Ascending aorta (tissue), 2 donors: ENCODE measurements around the gene ABCC10. TPM values are rescaled to one million over a fixed set of nuclear protein-coding genes. Genes with fewer than 3 reads are reported as not detected.

Experiments
- DNase-seq, 2 donors: peaks; one replicate each; pipeline ENCODE4 v3.0.0-alpha.2; 2019; ENCODE audit warnings: low spot score in 2 of 2
- H3K27ac ChIP-seq, 2 donors: fragments of 200-600 bp; sonication (generic); one replicate each; pipeline ENCODE4 v1.5.1; 2016 to 2017; ENCODE audit warnings: mild to moderate bottlenecking in 1 of 2
- H3K27me3 ChIP-seq: fragments of 200-600 bp; sonication (generic); one replicate; pipeline ENCODE4 v1.5.1; 2017
- H3K36me3 ChIP-seq, 2 donors: fragments of 200-600 bp; sonication (generic); one replicate each; pipeline ENCODE4 v1.5.1; 2016
- H3K4me1 ChIP-seq, 2 donors: fragments of 200-600 bp; sonication (generic); one replicate each; pipeline ENCODE4 v1.5.1; 2016 to 2017; ENCODE audit warnings: mild to moderate bottlenecking in 1 of 2
- H3K4me3 ChIP-seq, 2 donors: fragments of 200-600 bp; sonication (generic); one replicate each; pipeline ENCODE4 v1.5.1; 2016 to 2017; ENCODE audit warnings: mild to moderate bottlenecking in 1 of 2
- H3K9me3 ChIP-seq, 2 donors: fragments of 200-600 bp; sonication (generic); one replicate each; pipeline ENCODE4 v1.5.1; 2016
- intact Hi-C: fragments of 100-400 bp; cut with DNase I; formaldehyde crosslinking; loops from one replicate; pipeline ENCODE4 v1.15.1; 2023
- total RNA-seq: library from RNA; depleted of rRNA; stranded (reverse); fragments of >200 nt; gene quantifications from one replicate; pipeline ENCODE4 v1.1.0, GENCODE V29; 2016
- TF ChIP-seq, protein P1 (sequence below), 3 experiments: fragments of 200-600 bp in 2 of 3; fragments of 450-650 bp in 1 of 3; sonication (generic) in 2 of 3; IDR thresholded peaks; one replicate each; pipeline ENCODE4 v1.5.1; 2016 to 2019; ENCODE audit warnings: antibody characterized with exemption in 3 of 3, mild to moderate bottlenecking in 1 of 3, moderate library complexity in 1 of 3

ABCC10 gene
- total RNA-seq, 1 donor from 2014 or later, result 4.6 TPM

DNA sequence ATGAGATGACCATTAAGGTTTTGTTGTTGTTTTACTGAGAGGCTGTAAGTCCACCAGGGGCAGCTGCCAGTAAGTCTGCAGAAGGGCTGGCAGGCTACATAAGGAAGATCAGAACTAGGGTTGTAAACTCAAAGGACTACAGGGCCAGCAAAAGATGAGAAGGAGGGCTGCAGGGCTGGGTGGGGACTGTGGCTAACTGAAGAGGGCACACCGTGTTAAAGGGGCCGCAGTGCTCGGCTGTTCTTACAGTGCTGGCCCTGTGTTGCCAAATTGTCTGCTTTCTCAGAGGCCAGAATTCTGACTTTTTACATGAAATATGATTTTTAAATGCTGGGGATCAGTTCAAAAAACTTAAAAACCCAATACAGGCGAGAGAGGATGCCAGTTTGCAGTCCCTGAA lies 32.4 kb upstream of the ABCC10 start:
- no peak for DNase-seq
- intact Hi-C loops, result no loop called here
- Histone ChIP-seq H3K27ac (no peak overlapping the region), H3K4me3 (no peak overlapping the region), H3K27me3 (no peaks in the 10 kb centered on the region), H3K36me3 (no peaks in the 10 kb centered on the region), H3K4me1 (no peaks in the 10 kb centered on the region), H3K9me3 (no peaks in the 10 kb centered on the region)
- TF ChIP-seq, protein P1, sequence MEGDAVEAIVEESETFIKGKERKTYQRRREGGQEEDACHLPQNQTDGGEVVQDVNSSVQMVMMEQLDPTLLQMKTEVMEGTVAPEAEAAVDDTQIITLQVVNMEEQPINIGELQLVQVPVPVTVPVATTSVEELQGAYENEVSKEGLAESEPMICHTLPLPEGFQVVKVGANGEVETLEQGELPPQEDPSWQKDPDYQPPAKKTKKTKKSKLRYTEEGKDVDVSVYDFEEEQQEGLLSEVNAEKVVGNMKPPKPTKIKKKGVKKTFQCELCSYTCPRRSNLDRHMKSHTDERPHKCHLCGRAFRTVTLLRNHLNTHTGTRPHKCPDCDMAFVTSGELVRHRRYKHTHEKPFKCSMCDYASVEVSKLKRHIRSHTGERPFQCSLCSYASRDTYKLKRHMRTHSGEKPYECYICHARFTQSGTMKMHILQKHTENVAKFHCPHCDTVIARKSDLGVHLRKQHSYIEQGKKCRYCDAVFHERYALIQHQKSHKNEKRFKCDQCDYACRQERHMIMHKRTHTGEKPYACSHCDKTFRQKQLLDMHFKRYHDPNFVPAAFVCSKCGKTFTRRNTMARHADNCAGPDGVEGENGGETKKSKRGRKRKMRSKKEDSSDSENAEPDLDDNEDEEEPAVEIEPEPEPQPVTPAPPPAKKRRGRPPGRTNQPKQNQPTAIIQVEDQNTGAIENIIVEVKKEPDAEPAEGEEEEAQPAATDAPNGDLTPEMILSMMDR (IDR thresholded peaks at IDR 0.05), result no peak

DNA sequence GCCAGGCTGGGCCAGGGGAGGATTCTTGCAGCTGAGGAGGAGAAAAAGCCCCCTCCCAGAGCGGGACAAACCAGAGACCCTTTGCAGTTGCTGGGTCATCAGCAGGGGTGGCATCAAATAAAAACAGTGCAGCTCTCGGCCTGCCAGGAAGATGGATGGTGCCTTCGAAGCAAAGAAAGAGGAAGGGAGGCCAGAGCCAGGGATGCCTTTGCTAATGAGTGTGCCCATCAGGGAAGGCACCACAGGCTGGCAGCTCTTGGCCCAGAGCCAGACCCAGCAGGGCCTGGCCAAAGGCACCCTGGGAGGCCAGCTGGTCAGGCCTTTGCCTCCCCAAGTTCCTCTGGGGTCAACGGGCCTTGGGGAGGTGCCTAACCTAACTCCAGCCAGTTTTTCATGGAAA lies 31.6 kb upstream of the ABCC10 start:
- intact Hi-C loops, result no loop called here

DNA sequence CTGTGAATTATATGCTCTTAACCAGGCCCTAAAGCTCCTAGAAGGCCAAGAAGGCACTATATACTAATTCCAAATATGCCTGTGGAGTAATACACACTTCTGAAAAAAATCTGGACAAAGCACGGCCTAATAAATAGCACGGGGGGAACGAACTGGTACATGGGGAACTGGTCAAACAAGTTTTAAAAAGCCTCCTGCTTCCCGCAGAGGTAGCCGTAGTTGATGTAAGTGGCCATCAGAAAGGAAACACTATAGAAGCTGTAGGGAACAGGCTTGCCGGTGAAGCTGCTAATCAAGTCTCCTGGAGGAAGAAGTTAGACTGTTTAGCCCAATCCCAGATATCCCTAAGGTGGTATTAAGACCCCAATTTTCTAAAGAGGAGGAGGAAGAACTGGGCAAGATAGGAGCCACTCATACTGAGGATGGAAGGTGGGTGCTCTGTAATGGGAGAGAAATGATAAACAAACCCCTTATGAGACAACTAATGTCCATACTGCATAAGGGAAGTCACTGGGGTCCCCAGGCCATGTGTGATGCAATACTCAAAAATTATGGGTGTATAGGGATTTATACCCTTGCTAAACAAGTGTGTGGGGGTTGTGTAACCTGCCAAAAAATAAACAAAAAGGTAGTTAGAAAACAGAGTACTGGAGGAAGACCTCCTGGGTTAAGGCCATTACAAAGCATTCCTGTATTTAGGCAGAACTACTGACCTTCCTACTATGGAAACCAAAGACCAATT lies 30.8 kb upstream of the ABCC10 start:
- Histone ChIP-seq H3K36me3 (no peaks in the 10 kb centered on the region), H3K27me3 (no peaks in the 10 kb centered on the region), H3K4me3 (no peak overlapping the region), H3K4me1 (no peaks in the 10 kb centered on the region), H3K9me3 (no peaks in the 10 kb centered on the region), H3K27ac (no peak overlapping the region)
- TF ChIP-seq, protein P1 (IDR thresholded peaks at IDR 0.05), result no peak
- no peak for DNase-seq
- intact Hi-C loops, result no loop called here

More for the DNA sequence above, 31.6 kb upstream of the ABCC10 start:
- Histone ChIP-seq H3K27me3 (no peaks in the 10 kb centered on the region), H3K36me3 (no peaks in the 10 kb centered on the region), H3K4me1 (no peaks in the 10 kb centered on the region), H3K9me3 (no peaks in the 10 kb centered on the region), H3K27ac (no peak overlapping the region), H3K4me3 (no peak overlapping the region)
- DNase-seq, result no peak
- TF ChIP-seq, protein P1 (IDR thresholded peaks at IDR 0.05), result no peak

DNA sequence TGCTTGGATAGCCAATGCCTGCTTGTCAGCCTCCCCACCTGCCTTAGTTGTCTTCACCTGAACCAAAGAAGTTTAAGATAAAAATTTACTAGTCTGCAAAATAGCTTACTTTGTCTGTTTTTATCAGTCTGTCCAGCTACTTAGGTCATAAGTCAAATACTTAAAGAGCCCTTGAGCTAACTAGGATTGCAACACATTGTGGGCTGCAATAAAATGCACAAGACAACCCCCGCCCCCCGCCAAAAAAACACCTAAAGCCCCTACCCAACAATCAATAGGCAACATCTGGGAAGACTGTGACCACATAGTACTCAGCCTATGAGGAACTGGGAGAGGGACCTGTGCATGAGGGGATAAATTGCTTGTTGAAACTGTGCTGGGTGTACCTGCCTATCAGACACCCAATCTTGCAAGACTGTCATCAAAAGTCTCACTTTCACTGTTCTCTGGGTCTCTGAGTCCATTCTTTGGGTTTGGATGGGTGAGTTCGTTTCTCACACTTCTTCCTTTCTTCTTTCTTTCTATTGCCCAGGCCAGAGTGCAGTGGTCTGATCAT lies 27.3 kb upstream of the ABCC10 start:
- no peaks in the 10 kb centered on the region for H3K36me3 ChIP-seq
- DNase-seq, result no peak
- TF ChIP-seq, protein P1 (IDR thresholded peaks at IDR 0.05), result no peak
- no peaks in the 10 kb centered on the region for H3K27me3 ChIP-seq
- no peaks in the 10 kb centered on the region for H3K4me1 ChIP-seq
- intact Hi-C loops, result no loop called here
- H3K27ac ChIP-seq, result no peak overlapping the region
- H3K4me3 ChIP-seq, result no peak overlapping the region
- no peaks in the 10 kb centered on the region for H3K9me3 ChIP-seq

DNA sequence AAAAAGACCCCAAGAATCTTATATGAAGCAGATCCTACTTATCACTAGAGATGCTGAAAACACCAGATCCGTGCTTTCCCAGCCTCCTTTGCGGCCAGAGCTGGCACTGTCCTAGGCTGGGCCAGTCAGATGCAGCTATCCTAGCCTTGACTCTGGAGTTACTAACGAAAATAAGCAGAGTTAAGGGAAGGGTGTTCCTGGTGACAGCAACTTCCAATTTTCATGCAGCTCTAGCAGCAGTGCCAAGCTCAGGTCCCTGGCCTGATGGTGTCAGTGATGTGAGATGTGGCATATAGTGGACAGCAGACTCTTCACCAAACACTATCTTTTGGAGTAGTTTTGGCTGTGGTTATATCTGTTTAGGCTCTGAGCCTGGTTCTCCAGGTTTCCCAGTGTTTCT lies 25.6 kb upstream of the ABCC10 start:
- no peaks in the 10 kb centered on the region for H3K4me1 ChIP-seq
- intact Hi-C loops, result no loop called here
- DNase-seq, result no peak
- H3K36me3 ChIP-seq, result no peaks in the 10 kb centered on the region
- no peaks in the 10 kb centered on the region for H3K27me3 ChIP-seq
- no peak overlapping the region for H3K27ac ChIP-seq
- TF ChIP-seq, protein P1 (IDR thresholded peaks at IDR 0.05), result no peak
- H3K9me3 ChIP-seq, result no peaks in the 10 kb centered on the region
- no peak overlapping the region for H3K4me3 ChIP-seq
